Transverse colon (tissue), 4 donors: ENCODE results near the gene CORIN. TPM values are rescaled to one million over a fixed set of nuclear protein-coding genes. Genes with fewer than 3 reads are reported as not detected.

Experiments used
- DNase-seq: peaks from one replicate; pipeline ENCODE4 v3.0.0-alpha.2; 2019
- H3K27ac ChIP-seq, 4 donors: fragments of 200-600 bp; sonication (generic); 2 replicates each; pipeline ENCODE4 v1.5.1; 2016 to 2018; ENCODE audit warnings: inconsistent platforms in 4 of 4
- H3K27me3 ChIP-seq: fragments of 200-600 bp; sonication (generic); 2 replicates; pipeline ENCODE4 v1.5.1; 2017; ENCODE audit warnings: inconsistent platforms
- H3K36me3 ChIP-seq, 4 donors: fragments of 200-600 bp; sonication (generic); 2 replicates each; pipeline ENCODE4 v1.5.1; 2017 to 2019; ENCODE audit warnings: inconsistent platforms in 4 of 4
- H3K4me1 ChIP-seq, 4 donors: fragments of 200-600 bp; sonication (generic); 2 replicates each; pipeline ENCODE4 v1.5.1; 2017 to 2020; ENCODE audit warnings: inconsistent platforms in 4 of 4
- H3K4me3 ChIP-seq, 4 donors: fragments of 200-600 bp; sonication (generic); 1 replicate in 1 of 4; 2 replicates in 3 of 4; pipeline versions ENCODE4 v1.5.1 to v1.6.1; 2017 to 2019; ENCODE audit warnings: inconsistent platforms in 4 of 4
- H3K9me3 ChIP-seq, 2 donors: fragments of 200-600 bp; sonication (generic); 2 replicates each; pipeline ENCODE4 v1.5.1; 2017 to 2019; ENCODE audit warnings: inconsistent platforms in 2 of 2
- CTCF ChIP-seq, 5 experiments: fragments of 200-600 bp in 3 of 5; fragments of 450-650 bp in 2 of 5; sonication (generic) in 3 of 5; IDR thresholded peaks; 1 replicate in 2 of 5; 2 replicates in 3 of 5; pipeline ENCODE4 v1.5.1; 2016 to 2017; ENCODE audit warnings: antibody characterized with exemption in 5 of 5, inconsistent platforms in 3 of 5, mild to moderate bottlenecking in 2 of 5, moderate library complexity in 1 of 5
- EP300 ChIP-seq: sonication (generic); formaldehyde crosslinking; IDR thresholded peaks from one replicate; pipeline ENCODE4 v1.6.1; 2017; ENCODE audit warnings: antibody characterized with exemption, low read depth
- POLR2A ChIP-seq: fragments of 450-650 bp; IDR thresholded peaks from one replicate; pipeline ENCODE4 v1.6.1; 2016; ENCODE audit warnings: antibody characterized with exemption, mild to moderate bottlenecking, moderate library complexity
- POLR2AphosphoS5 ChIP-seq, 3 donors: sonication (generic); formaldehyde crosslinking; IDR thresholded peaks; one replicate each; pipeline ENCODE4 v1.6.1; 2016; ENCODE audit warnings: antibody characterized with exemption in 3 of 3
- WGBS, 2 donors: methylation state at CpG; one replicate each; pipeline ENCODE4 v1.1.5; 2018; ENCODE audit warnings: low coverage in 1 of 2; 5-methylcytosine and 5-hydroxymethylcytosine counted together
- in situ Hi-C, 4 donors: fragments of 200-750 bp; cut with MboI; loops; one replicate each; pipeline versions ENCODE4 v1.15.0 to v1.15.1; 2017; ENCODE audit warnings: low sequenced_read_pairs in 3 of 4, low pct_ligation_motif_present in 1 of 4, low pct_unique_long_range_greater_than_20kb in 1 of 4
- intact Hi-C: fragments of 100-400 bp; cut with DNase I; formaldehyde crosslinking; loops from one replicate; pipeline ENCODE4 v1.15.1; 2023; ENCODE audit warnings: low total_unique reads
- total RNA-seq, 4 donors: library from RNA; depleted of rRNA; stranded (reverse); fragments of >200 nt; gene quantifications; one replicate each; pipeline ENCODE4 v1.1.0, GENCODE V29; 2016

The CORIN gene
- total RNA-seq, 4 donors from 2014 or later: 0.82 to 1.6 TPM; not detected in 2

GRCh38 chr4:47720787-47721186 is 117.1 kb downstream of the CORIN start:
- in situ Hi-C loops: no loop called here

GRCh38 chr4:47719576-47719975 is 118.3 kb downstream of the CORIN start:
- H3K9me3 ChIP-seq: no peaks in the 10 kb centered on the region
- H3K4me3 ChIP-seq: no peak overlapping the region
- in situ Hi-C loops: no loop called here
- intact Hi-C loops: no loop called here
- WGBS, 2 donors: 70 to 73% methylated on average over 4 of the region's 4 CpGs
- no peaks in the 10 kb centered on the region for H3K36me3 ChIP-seq
- no peaks in the 10 kb centered on the region for H3K4me1 ChIP-seq
- no peak for TF ChIP-seq POLR2A
- TF ChIP-seq POLR2AphosphoS5 (IDR thresholded peaks at IDR 0.05): no peak
- TF ChIP-seq EP300: no peak
- TF ChIP-seq CTCF (IDR thresholded peaks at IDR 0.05): no peak
- H3K27me3 ChIP-seq: peaks cover 7% of the 10 kb centered on the region
- no peak for DNase-seq
- no peak overlapping the region for H3K27ac ChIP-seq

More at GRCh38 chr4:47720787-47721186, 117.1 kb downstream of the CORIN start:
- no peaks in the 10 kb centered on the region for H3K36me3 ChIP-seq
- no peak for DNase-seq
- H3K27ac ChIP-seq: no peak overlapping the region
- TF ChIP-seq EP300 (no peak), POLR2A (no peak)
- peaks cover 7% of the 10 kb centered on the region for H3K27me3 ChIP-seq
- no peaks in the 10 kb centered on the region for H3K9me3 ChIP-seq
- H3K4me1 ChIP-seq: no peaks in the 10 kb centered on the region
- H3K4me3 ChIP-seq: no peak overlapping the region
- intact Hi-C loops: no loop called here
- WGBS, 2 donors: 77 to 94% methylated on average over 2 of the region's 2 CpGs

GRCh38 chr4:47718696-47719095 is 119.2 kb downstream of the CORIN start:
- no peak for DNase-seq
- Histone ChIP-seq H3K27me3 (peaks cover 7% of the 10 kb centered on the region), H3K9me3 (no peaks in the 10 kb centered on the region), H3K4me1 (no peaks in the 10 kb centered on the region), H3K4me3 (no peak overlapping the region), H3K36me3 (no peaks in the 10 kb centered on the region), H3K27ac (no peak overlapping the region)
- in situ Hi-C loops (no loop called here), intact Hi-C loops (no loop called here)
- WGBS, 2 donors: 67 to 81% methylated on average over 2 of the region's 2 CpGs
- TF ChIP-seq CTCF (IDR thresholded peaks at IDR 0.05): no peak
- TF ChIP-seq POLR2A: no peak
- TF ChIP-seq EP300: no peak
- TF ChIP-seq POLR2AphosphoS5 (IDR thresholded peaks at IDR 0.05): no peak

GRCh38 chr4:47717188-47717587 is 120.7 kb downstream of the CORIN start:
- no peak overlapping the region for H3K27ac ChIP-seq
- DNase-seq: no peak
- in situ Hi-C loops: no loop called here
- WGBS, 2 donors: 58 to 66% methylated on average over 5 of the region's 5 CpGs
- H3K9me3 ChIP-seq: no peaks in the 10 kb centered on the region
- no peak overlapping the region for H3K4me3 ChIP-seq
- TF ChIP-seq EP300: no peak
- H3K36me3 ChIP-seq: no peaks in the 10 kb centered on the region
- H3K27me3 ChIP-seq: peaks cover 7% of the 10 kb centered on the region
- H3K4me1 ChIP-seq: no peaks in the 10 kb centered on the region
- intact Hi-C loops: no loop called here

GRCh38 chr4:47715716-47716416 is 122.0 kb downstream of the CORIN start:
- in situ Hi-C loops: no loop called here
- no peaks in the 10 kb centered on the region for H3K4me1 ChIP-seq
- WGBS, 2 donors: 54 to 56% methylated on average over 3 of the region's 3 CpGs

More at GRCh38 chr4:47715716-47716416, 122.0 kb downstream of the CORIN start:
- intact Hi-C loops: no loop called here
- no peak for TF ChIP-seq POLR2A
- no peak for DNase-seq
- no peak overlapping the region for H3K4me3 ChIP-seq
- no peaks in the 10 kb centered on the region for H3K9me3 ChIP-seq
- no peak overlapping the region for H3K27ac ChIP-seq
- H3K27me3 ChIP-seq: peaks cover 7% of the 10 kb centered on the region
- no peaks in the 10 kb centered on the region for H3K36me3 ChIP-seq
